Spinal cord (tissue), 10 donors: ENCODE data around the gene PSMB9. TPM values are rescaled to one million over a fixed set of nuclear protein-coding genes. Genes with fewer than 3 reads are reported as not detected.

ENCODE experiments used
- DNase-seq, 6 donors: peaks; one replicate each; pipeline versions ENCODE4 v3.0.0 to v3.0.0-alpha.2; 2013 to 2015; ENCODE audit warnings: low spot score in 6 of 6, low read depth in 4 of 6
- H3K27ac ChIP-seq: one replicate; pipeline ENCODE4 v1.5.1; 2013; ENCODE audit warnings: low read depth, low read length, control low read depth
- H3K27me3 ChIP-seq: one replicate; pipeline ENCODE4 v1.6.1; 2013; ENCODE audit warnings: low read length; ENCODE audit not compliant: control insufficient read depth, insufficient read depth
- H3K36me3 ChIP-seq: one replicate; pipeline ENCODE4 v1.6.1; 2013; ENCODE audit warnings: low read length; ENCODE audit not compliant: control insufficient read depth, insufficient read depth
- H3K4me1 ChIP-seq: one replicate; pipeline ENCODE4 v1.6.1; 2013; ENCODE audit warnings: low read length; ENCODE audit not compliant: control insufficient read depth, insufficient read depth
- H3K4me3 ChIP-seq: one replicate; pipeline ENCODE4 v1.5.1; 2013; ENCODE audit warnings: low read depth, low read length, control low read depth
- H3K9me3 ChIP-seq: one replicate; pipeline ENCODE4 v1.6.1; 2013; ENCODE audit warnings: low read length; ENCODE audit not compliant: control insufficient read depth, insufficient read depth
- WGBS: methylation state at CpG from one replicate; pipeline ENCODE4 v1.1.5; 2013; ENCODE audit warnings: missing lambda C conversion rate; ENCODE audit not compliant: insufficient coverage; 5-methylcytosine and 5-hydroxymethylcytosine counted together
- polyA plus RNA-seq, 2 donors: library from polyadenylated mRNA; unstranded; fragments of 120-200 nt; gene quantifications; one replicate each; pipeline ENCODE4 v1.2.1, GENCODE V29; 2013; ENCODE audit not compliant: insufficient read length in 2 of 2
- total RNA-seq, 2 donors: library from RNA; depleted of rRNA in 1 of 2; stranded (reverse); fragments of 120-200 nt in 1 of 2; fragments of >200 nt in 1 of 2; gene quantifications; one replicate each; pipeline versions ENCODE4 v1.2.3 to v1.2.4, GENCODE V29; 2013 to 2014
- donor health status: healthy.

Gene PSMB9
- total and polyA plus RNA-seq, 4 donors: 6.1 to 9.0 (median 8.7) TPM

DNA sequence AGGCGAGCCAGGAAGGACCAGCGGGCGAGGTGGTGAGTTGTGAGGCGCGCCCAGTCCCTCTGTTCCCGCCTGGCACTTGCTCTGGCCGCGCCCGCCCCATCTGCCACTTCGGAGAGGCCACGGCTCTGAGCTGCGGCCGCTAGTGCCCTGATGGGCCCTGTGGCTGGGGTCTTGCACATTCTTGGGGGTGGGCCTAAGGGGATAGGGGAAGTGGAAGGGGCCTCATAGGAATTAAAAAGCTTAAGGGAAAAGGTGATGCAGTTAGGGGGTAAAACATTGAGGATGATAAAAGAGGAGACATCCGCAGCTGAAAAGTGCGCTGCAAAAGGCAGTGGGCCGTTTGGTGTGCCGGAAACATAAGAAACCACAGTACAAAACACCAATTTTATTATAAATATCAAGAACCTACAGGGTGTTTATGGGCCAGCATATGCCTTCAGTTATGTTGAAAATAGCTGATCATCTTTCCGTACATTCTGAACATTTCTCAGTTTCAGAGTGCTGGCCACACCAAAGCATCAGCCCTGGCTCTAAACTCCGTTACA, 9.1 kb upstream of the PSMB9 start:
- H3K27me3 ChIP-seq: peaks cover 13% of the 10 kb centered on the region
- H3K36me3 ChIP-seq: peaks cover 20% of the 10 kb centered on the region
- H3K27ac ChIP-seq: no peak overlapping the region
- peak overlapping the region; percentile 88 for H3K4me3 ChIP-seq
- WGBS: 3% methylated on average over 13 of the region's 19 CpGs
- H3K4me1 ChIP-seq: peaks cover 17% of the 10 kb centered on the region
- H3K9me3 ChIP-seq: no peaks in the 10 kb centered on the region
- DNase-seq: no peak

DNA sequence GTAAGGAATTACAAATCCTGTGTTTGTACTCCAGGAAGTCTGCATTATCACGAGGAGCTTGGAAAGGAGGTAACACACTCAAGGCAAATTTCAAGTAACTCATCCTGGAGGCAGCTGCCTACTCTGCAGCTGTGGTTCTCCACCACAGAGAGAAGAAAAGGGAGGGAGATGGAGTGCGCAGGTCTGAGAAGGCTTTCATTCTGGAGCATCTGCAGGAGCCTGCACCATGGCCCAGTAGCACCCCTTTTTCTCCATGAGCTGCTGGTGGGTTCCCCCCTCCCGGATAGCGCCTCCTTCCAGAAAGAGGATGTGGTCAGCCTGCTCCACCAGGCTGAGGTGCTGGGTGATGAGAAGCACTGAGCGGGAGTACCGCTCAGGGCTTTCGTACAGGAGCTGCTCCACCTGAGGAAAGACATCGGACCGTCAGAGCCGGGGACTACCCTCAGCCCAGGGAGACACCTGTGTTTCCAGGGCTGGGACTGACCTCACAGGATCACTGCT, 8.6 kb upstream of the PSMB9 start:
- DNase-seq: no peak
- Histone ChIP-seq H3K4me3 (no peak overlapping the region), H3K36me3 (peaks cover 21% of the 10 kb centered on the region), H3K4me1 (peaks cover 17% of the 10 kb centered on the region), H3K9me3 (no peaks in the 10 kb centered on the region), H3K27me3 (peaks cover 13% of the 10 kb centered on the region), H3K27ac (no peak overlapping the region)
- 85% methylated on average over 9 of the region's 10 CpGs for WGBS

DNA sequence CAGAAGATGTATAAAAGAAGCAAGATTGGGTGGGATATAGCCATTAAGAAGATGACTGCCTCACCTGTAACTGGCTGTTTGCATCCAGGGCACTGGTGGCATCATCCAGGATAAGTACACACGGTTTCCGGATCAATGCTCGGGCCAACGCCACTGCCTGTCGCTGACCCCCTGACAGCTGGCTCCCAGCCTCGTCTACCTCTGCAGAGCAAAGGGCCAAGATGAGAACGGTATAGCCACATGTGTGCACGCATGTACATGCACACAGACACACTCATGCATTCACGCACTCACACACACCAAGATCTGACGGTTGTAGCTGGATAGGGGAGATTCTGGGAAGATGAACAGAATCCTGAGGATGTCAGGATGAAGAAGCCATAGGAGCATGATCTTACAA, 7.0 kb upstream of the PSMB9 start:
- no peak for DNase-seq
- no peaks in the 10 kb centered on the region for H3K9me3 ChIP-seq
- H3K27ac ChIP-seq: no peak overlapping the region
- H3K36me3 ChIP-seq: peaks cover 26% of the 10 kb centered on the region
- WGBS: 83% methylated on average over 6 of the region's 10 CpGs
- H3K27me3 ChIP-seq: peaks cover 13% of the 10 kb centered on the region
- no peak overlapping the region for H3K4me3 ChIP-seq
- peaks cover 19% of the 10 kb centered on the region for H3K4me1 ChIP-seq

DNA sequence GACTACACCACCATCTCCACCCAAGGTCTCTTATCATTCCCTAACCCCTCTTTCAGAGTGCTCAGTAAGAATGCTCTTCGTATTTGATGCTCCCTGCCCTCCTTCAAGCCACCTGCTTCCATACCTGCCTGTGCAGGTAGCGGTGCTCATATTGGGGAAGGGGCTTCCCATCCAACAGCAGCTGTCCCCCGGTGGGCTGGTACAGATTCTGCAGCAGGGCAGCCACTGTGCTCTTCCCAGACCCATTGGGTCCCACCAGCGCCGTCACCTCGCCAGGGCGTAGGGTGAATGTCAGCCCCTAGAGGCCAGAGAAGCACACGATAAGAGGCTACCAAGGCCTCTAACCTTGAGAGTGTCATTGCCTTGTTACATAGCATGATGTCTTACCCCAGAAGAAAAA, 6.2 kb upstream of the PSMB9 start:
- peaks cover 17% of the 10 kb centered on the region for H3K27me3 ChIP-seq
- peaks cover 26% of the 10 kb centered on the region for H3K36me3 ChIP-seq

DNA sequence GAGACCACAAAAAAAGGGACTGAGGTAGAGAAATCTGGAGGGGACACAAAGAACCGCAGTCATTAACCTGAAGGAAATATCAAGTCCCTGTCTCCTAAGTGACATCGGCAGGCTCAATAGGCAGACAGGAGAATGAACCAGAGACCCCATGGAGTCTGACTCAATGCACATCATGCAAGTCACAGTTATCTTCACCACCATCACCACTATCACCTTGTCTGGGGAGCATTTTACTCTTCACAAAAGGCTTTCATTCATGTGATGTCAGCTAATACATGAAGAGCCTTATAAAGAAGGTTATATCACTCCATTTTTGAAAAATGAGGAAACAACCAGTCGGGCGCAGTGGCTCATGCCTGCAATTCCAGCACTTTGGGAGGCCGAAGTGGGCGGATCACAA, 4.9 kb upstream of the PSMB9 start:
- peaks cover 26% of the 10 kb centered on the region for H3K36me3 ChIP-seq
- DNase-seq: no peak
- H3K4me3 ChIP-seq: no peak overlapping the region
- H3K27ac ChIP-seq: no peak overlapping the region
- H3K27me3 ChIP-seq: peaks cover 18% of the 10 kb centered on the region
- no peaks in the 10 kb centered on the region for H3K9me3 ChIP-seq
- H3K4me1 ChIP-seq: peaks cover 31% of the 10 kb centered on the region
- WGBS: 75% methylated on average over 2 of the region's 6 CpGs

More for the DNA sequence above, 6.2 kb upstream of the PSMB9 start:
- Histone ChIP-seq H3K4me3 (no peak overlapping the region), H3K9me3 (no peaks in the 10 kb centered on the region), H3K27ac (no peak overlapping the region), H3K4me1 (peaks cover 27% of the 10 kb centered on the region)
- no peak for DNase-seq
- WGBS: 88% methylated on average over 5 of the region's 8 CpGs

DNA sequence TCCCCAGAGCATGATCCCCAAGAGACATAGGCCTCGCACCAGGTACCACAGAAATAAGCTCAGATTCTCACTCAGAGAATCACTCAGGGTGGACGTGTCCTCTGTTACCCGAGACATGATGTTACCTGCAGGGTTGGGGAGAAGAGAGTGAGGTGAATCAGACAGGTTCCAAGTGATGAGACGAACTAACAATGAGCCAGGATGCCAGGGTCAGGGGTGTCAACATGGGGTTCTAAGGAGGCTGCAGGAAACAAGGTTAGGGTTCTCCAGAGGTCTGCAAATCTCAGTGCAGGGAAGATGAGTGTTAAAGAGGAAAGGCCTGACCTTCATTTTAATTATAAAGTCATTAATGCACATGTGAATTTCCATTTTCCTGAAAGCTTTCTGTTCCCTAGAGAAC, 3.0 kb upstream of the PSMB9 start:
- no peak overlapping the region for H3K27ac ChIP-seq
- WGBS: 85% methylated on average over 4 of the region's 4 CpGs
- H3K36me3 ChIP-seq: peaks cover 24% of the 10 kb centered on the region

DNA sequence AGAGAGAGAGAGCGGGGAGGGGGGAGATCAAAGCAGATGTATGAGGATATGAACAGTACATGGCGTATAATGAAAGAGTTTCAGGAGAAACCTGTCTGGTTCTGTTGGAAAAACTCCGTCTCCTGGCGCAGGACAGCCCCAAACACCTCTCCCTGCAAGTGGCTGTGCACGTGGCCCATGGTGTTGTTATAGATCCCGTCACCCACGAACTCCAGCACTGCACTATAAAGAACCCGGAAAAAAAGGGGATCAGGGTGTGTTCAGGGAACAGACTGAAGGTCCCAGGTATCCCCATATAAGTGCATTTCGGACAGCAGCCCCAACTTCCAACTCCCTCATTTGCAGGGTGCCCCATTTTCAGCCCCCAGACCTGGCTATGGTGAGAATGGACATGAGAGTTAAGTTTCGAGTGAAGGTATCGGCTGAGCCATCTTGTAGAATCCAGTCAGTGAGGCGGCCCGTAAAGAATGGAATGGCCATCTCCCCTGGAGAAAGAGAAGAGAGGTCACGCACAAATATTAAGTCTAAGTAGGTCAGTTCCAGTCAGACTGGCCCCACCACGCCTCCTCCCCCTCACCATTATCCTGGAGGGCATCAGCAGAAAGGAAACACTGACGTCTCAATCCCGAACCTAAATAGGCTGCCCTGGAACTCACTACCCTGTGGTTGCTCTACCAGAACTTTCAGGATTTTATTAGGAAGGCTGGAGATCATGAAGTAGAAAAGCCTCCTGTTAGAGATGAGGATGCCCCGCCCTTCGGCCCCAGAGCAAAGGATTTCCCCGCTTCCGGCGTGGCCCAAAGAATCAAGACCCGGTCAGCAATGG, 1.8 kb upstream of the PSMB9 start:
- WGBS: 50% methylated on average over 16 of the region's 23 CpGs
- no peaks in the 10 kb centered on the region for H3K9me3 ChIP-seq

More for the DNA sequence above, 3.0 kb upstream of the PSMB9 start:
- H3K4me3 ChIP-seq: no peak overlapping the region
- no peaks in the 10 kb centered on the region for H3K9me3 ChIP-seq
- no peak for DNase-seq
- H3K27me3 ChIP-seq: peaks cover 31% of the 10 kb centered on the region
- H3K4me1 ChIP-seq: peaks cover 30% of the 10 kb centered on the region

DNA sequence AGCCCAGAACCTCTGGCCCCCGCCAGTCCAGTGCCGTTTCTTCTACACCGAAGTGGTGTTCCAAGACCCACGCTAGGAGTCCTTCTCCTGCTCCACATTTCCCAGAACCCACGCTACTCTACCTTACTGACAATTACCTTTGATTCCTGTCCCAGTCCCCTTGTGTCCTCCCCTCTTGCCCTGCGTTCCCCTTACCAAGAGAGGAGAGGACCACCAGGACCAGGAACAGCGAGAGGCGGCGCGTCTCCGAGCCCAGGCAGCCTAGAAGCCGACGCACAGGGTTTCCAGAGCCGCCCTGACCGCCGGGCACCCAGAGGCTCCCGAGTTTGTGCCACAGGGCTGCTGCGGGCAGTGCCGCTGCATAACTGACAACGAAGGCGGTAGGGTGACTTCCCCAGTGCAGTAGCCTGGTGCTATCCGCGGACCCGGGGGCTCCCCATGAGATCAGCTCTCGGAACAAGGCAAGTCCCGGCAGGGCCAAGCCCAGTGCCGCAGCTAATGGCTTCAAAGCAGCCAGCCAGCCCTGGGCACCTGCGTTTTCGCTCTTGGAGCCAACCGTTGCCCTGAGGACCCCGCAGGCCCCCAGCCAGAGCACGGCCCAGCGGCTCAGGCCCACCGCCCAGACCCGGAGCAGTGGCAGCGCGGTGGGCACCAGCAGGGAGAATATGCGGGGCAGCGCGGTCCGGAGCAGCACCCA, 1.0 kb upstream of the PSMB9 start:
- peak overlapping the region; percentile 86 for H3K4me3 ChIP-seq
- DNase-seq: peak in 3 of 6 donors; percentile 17 to 62 (median 37)
- H3K9me3 ChIP-seq: no peaks in the 10 kb centered on the region
- H3K27me3 ChIP-seq: peaks cover 37% of the 10 kb centered on the region
- H3K4me1 ChIP-seq: peaks cover 30% of the 10 kb centered on the region
- peak overlapping the region; percentile 99 for H3K27ac ChIP-seq
- 1% methylated on average over 41 of the region's 41 CpGs for WGBS
- H3K36me3 ChIP-seq: peaks cover 9% of the 10 kb centered on the region

More for the DNA sequence above, 1.8 kb upstream of the PSMB9 start:
- Histone ChIP-seq H3K4me3 (peak overlapping the region; percentile 86), H3K27me3 (peaks cover 34% of the 10 kb centered on the region), H3K36me3 (peaks cover 16% of the 10 kb centered on the region), H3K4me1 (peaks cover 30% of the 10 kb centered on the region), H3K27ac (peak overlapping the region; percentile 99)
- no peak for DNase-seq

DNA sequence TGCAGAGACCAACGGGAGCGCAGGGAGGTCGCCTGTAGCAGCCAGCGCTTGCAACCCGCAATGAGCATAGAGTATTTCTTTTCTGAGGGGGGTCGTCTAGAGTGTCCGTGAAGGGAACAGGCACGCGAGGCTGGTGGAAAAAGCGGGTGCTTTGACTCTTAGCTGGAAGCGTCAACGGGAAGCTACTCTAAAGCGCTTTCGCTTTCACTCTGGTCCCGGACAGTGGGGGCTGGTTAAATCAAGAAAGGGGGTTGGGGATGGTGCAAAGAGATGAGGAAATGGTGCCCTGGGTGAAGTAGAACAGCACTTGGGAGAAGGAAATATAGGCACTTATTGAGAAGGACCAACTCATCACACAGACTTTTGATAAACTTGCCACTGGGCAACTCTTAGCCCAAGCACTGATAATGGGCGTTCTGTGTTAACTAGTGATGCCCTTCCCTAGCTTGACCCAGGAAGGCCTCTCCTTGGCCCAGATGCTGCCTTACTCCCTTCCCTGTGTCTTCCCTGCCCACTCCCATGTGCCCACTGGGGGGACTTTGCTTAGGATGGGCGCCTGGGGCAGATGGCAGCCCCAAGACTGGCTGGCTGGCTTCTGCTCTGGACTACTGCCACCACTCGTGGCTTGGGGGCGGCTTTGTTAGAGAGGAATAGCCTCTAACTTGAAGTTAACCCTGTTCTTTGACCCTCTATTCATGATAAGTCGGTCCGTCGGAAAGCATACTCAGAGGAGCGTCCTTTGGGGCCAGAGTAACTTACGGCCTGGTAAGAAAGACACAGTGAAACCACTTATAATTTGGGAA, 585 bp downstream of the PSMB9 start:
- Histone ChIP-seq H3K9me3 (no peaks in the 10 kb centered on the region), H3K36me3 (peaks cover 6% of the 10 kb centered on the region), H3K27ac (peak overlapping the region; percentile 99), H3K27me3 (peaks cover 39% of the 10 kb centered on the region), H3K4me3 (peak overlapping the region; percentile 86), H3K4me1 (peaks cover 30% of the 10 kb centered on the region)
- WGBS: 11% methylated on average over 17 of the region's 24 CpGs
- peak in 1 of 6 donors; percentile 21 for DNase-seq
